ENCODE measurements around the gene SNX11.

DNA sequence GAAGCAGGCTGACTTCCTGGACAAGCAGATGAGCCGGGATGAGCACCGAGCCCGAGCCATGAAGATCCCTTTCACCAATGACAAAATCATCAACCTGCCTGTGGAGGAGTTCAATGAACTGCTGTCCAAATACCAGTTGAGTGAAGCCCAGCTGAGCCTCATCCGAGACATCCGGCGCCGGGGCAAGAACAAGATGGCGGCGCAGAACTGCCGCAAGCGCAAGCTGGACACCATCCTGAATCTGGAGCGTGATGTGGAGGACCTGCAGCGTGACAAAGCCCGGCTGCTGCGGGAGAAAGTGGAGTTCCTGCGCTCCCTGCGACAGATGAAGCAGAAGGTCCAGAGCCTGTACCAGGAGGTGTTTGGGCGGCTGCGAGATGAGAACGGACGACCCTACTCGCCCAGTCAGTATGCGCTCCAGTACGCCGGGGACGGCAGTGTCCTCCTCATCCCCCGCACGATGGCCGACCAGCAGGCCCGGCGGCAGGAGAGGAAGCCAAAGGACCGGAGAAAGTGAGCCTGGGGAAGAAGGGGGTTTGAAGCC is 48.4 kb upstream of the SNX11 start:
- TF ChIP-seq, protein P1, sequence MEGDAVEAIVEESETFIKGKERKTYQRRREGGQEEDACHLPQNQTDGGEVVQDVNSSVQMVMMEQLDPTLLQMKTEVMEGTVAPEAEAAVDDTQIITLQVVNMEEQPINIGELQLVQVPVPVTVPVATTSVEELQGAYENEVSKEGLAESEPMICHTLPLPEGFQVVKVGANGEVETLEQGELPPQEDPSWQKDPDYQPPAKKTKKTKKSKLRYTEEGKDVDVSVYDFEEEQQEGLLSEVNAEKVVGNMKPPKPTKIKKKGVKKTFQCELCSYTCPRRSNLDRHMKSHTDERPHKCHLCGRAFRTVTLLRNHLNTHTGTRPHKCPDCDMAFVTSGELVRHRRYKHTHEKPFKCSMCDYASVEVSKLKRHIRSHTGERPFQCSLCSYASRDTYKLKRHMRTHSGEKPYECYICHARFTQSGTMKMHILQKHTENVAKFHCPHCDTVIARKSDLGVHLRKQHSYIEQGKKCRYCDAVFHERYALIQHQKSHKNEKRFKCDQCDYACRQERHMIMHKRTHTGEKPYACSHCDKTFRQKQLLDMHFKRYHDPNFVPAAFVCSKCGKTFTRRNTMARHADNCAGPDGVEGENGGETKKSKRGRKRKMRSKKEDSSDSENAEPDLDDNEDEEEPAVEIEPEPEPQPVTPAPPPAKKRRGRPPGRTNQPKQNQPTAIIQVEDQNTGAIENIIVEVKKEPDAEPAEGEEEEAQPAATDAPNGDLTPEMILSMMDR (IDR thresholded peaks at IDR 0.05) = no peak
- TF ChIP-seq POLR2A (IDR thresholded peaks at IDR 0.05) = no peak
